Naive thymus-derived CD4-positive, alpha-beta T cell (primary cell): ENCODE data around the gene PRRC2C. TPM values are rescaled to one million over a fixed set of nuclear protein-coding genes. Genes with fewer than 3 reads are reported as not detected.
"Not testable (repeated sequence)": the region's sequence is repeated elsewhere in the genome, so short reads cannot be mapped to it uniquely, and the experiment has no call there.

Experiments
- ATAC-seq: fragments of 150-1000 bp; cut with Tn5 transposase; 2 replicates; pipeline ENCODE4 v1.10.0; 2021; ENCODE audit warnings: mild to moderate bottlenecking, moderate library complexity
- CTCF ChIA-PET: fragments of 350-600 bp; sonication (Branson Sonifier 250); formaldehyde crosslinking; loops from one replicate; lab custom pipeline; 2021; ENCODE audit warnings: antibody characterized with exemption; lab: Charles Lee
- POLR2A ChIA-PET: fragments of 350-600 bp; sonication (Branson Sonifier 250); formaldehyde crosslinking; loops from one replicate; lab custom pipeline; 2021; ENCODE audit warnings: antibody characterized with exemption, inconsistent platforms; lab: Charles Lee
- DNase-seq, 9 donors: peaks; one replicate each; pipeline versions ENCODE4 v3.0.0 to v3.0.0-alpha.2; 2020 to 2022; ENCODE audit warnings: mixed read lengths in 1 of 9
- H3K27ac ChIP-seq: one replicate; pipeline ENCODE4 v1.7.0; 2013; ENCODE audit warnings: mild to moderate bottlenecking, low read depth, low read length, moderate library complexity
- H3K27me3 ChIP-seq, 2 donors: one replicate each; pipeline ENCODE4 v1.7.0; 2013; ENCODE audit warnings: low read length in 2 of 2, mild to moderate bottlenecking in 2 of 2, moderate library complexity in 2 of 2; ENCODE audit not compliant: control insufficient read depth in 2 of 2, insufficient read depth in 2 of 2
- H3K36me3 ChIP-seq, 3 experiments: 1 replicate in 2 of 3; 2 replicates in 1 of 3; pipeline ENCODE4 v1.7.0; 2013; ENCODE audit warnings: low read length in 3 of 3, mild to moderate bottlenecking in 3 of 3, moderate library complexity in 1 of 3; ENCODE audit not compliant: insufficient read depth in 3 of 3, control insufficient read depth in 2 of 3
- H3K4me1 ChIP-seq, 2 donors: one replicate each; pipeline ENCODE4 v1.7.0; 2013; ENCODE audit warnings: low read length in 2 of 2, mild to moderate bottlenecking in 2 of 2, moderate library complexity in 1 of 2; ENCODE audit not compliant: control insufficient read depth in 2 of 2, insufficient read depth in 2 of 2
- H3K4me3 ChIP-seq: 2 replicates; pipeline ENCODE4 v1.7.0; 2013; ENCODE audit warnings: mild to moderate bottlenecking, low read length
- H3K9me3 ChIP-seq, 3 experiments: 1 replicate in 2 of 3; 2 replicates in 1 of 3; pipeline ENCODE4 v1.7.0; 2013; ENCODE audit warnings: low read length in 3 of 3; ENCODE audit not compliant: control insufficient read depth in 2 of 3
- H3K27ac Mint-ChIP-seq, 9 donors: one replicate each; pipeline ENCODE4 v1.8.0; 2020 to 2022; ENCODE audit warnings: mixed read lengths in 9 of 9, mild to moderate bottlenecking in 8 of 9, moderate library complexity in 5 of 9, inconsistent platforms in 2 of 9
- H3K27me3 Mint-ChIP-seq, 5 donors: one replicate each; pipeline ENCODE4 v1.8.0; 2021 to 2022; ENCODE audit warnings: mixed read lengths in 5 of 5, mild to moderate bottlenecking in 1 of 5
- H3K36me3 Mint-ChIP-seq, 5 donors: one replicate each; pipeline ENCODE4 v1.8.0; 2020 to 2022; ENCODE audit warnings: mixed read lengths in 5 of 5, mild to moderate bottlenecking in 3 of 5, inconsistent platforms in 1 of 5
- H3K4me1 Mint-ChIP-seq, 7 donors: one replicate each; pipeline ENCODE4 v1.8.0; 2020 to 2022; ENCODE audit warnings: mixed read lengths in 7 of 7, mild to moderate bottlenecking in 3 of 7, inconsistent platforms in 1 of 7
- H3K4me3 Mint-ChIP-seq, 10 donors: one replicate each; pipeline ENCODE4 v1.8.0; 2020 to 2022; ENCODE audit warnings: mild to moderate bottlenecking in 10 of 10, mixed read lengths in 10 of 10, moderate library complexity in 6 of 10, inconsistent platforms in 2 of 10
- H3K9me3 Mint-ChIP-seq, 11 donors: one replicate each; pipeline ENCODE4 v1.8.0; 2020 to 2022; ENCODE audit warnings: mixed read lengths in 11 of 11, mild to moderate bottlenecking in 4 of 11, inconsistent platforms in 1 of 11, moderate library complexity in 1 of 11
- intact Hi-C, 2 donors: fragments of 100-400 bp; cut with micrococcal nuclease; formaldehyde crosslinking; loops; one replicate each; pipeline ENCODE4 v1.15.1; 2023
- polyA plus RNA-seq, 2 donors: library from polyadenylated mRNA; unstranded; fragments of 300-500 nt; fragmentation: Illumina TruSeq; gene quantifications; one replicate each; pipeline ENCODE4 v1.2.3, GENCODE V29; 2021
- total RNA-seq, 6 experiments: library from RNA in 5 of 6; stranded (reverse) in 5 of 6; gene quantifications; 1 replicate in 5 of 6; 2 replicates in 1 of 6; pipeline ENCODE4 v1.2.3 and lab custom pipeline; 2021 to 2026

The PRRC2C gene
- total and polyA plus RNA-seq, 7 experiments from 2014 or later, result 45.2 to 341 (median 285) TPM

GRCh38 chr1:171550050-171550449 is 64.7 kb downstream of the PRRC2C start:
- H3K36me3 Mint-ChIP-seq, result peaks cover 16 to 80% (median 63%) of the 10 kb centered on the region in 5 donors
- Histone ChIP-seq H3K27ac (no peak overlapping the region), H3K4me1 (no peaks in the 10 kb centered on the region), H3K4me3 (no peak overlapping the region), H3K27me3 (no peaks in the 10 kb centered on the region), H3K9me3 (no peaks in the 10 kb centered on the region), H3K36me3 (peaks cover 10 to 48% (median 12%) of the 10 kb centered on the region in 3 experiments)
- CTCF ChIA-PET, result no interaction called here
- ATAC-seq, result no peak
- peaks cover 0 to 4% (median 0%) of the 10 kb centered on the region in 11 donors for H3K9me3 Mint-ChIP-seq
- H3K4me1 Mint-ChIP-seq, result peaks cover 6 to 40% (median 33%) of the 10 kb centered on the region in 7 donors
- H3K4me3 Mint-ChIP-seq, result no peak overlapping the region
- no peaks in the 10 kb centered on the region for H3K27me3 Mint-ChIP-seq
- no peak for DNase-seq
- POLR2A ChIA-PET, result no interaction called here
- no peak overlapping the region for H3K27ac Mint-ChIP-seq
- intact Hi-C loops, result no loop called here

GRCh38 chr1:171550598-171551100 is 65.3 kb downstream of the PRRC2C start:
- H3K9me3 Mint-ChIP-seq, H3K27me3 Mint-ChIP-seq, ATAC-seq, H3K4me1 ChIP-seq, intact Hi-C loops, H3K4me3 Mint-ChIP-seq, H3K27ac ChIP-seq, H3K9me3 ChIP-seq, DNase-seq, CTCF ChIA-PET, H3K4me3 ChIP-seq, POLR2A ChIA-PET, H3K27me3 ChIP-seq: not testable (repeated sequence)
- Mint-ChIP-seq H3K36me3 (peaks cover 22 to 82% (median 67%) of the 10 kb centered on the region in 5 donors), H3K27ac (peak overlapping the region in 1 of 9 donors; percentile 28), H3K4me1 (peaks cover 6 to 43% (median 34%) of the 10 kb centered on the region in 7 donors)
- H3K36me3 ChIP-seq, result peaks cover 8 to 49% (median 10%) of the 10 kb centered on the region in 3 experiments

- DNase-seq, result not testable (repeated sequence)
- H3K4me3 Mint-ChIP-seq, result peak overlapping the region in 1 of 10 donors; percentile 19
Observed at GRCh38 chr1:171553960-171554359, 68.6 kb downstream of the PRRC2C start.

GRCh38 chr1:171563675-171564074 is 78.3 kb downstream of the PRRC2C start:
- Mint-ChIP-seq H3K4me1 (peaks cover 0 to 7% (median 0%) of the 10 kb centered on the region in 7 donors), H3K36me3 (peaks cover 11 to 46% (median 30%) of the 10 kb centered on the region in 5 donors), H3K9me3 (peaks cover 0 to 2% (median 0%) of the 10 kb centered on the region in 11 donors), H3K27me3 (no peaks in the 10 kb centered on the region), H3K27ac (no peak overlapping the region), H3K4me3 (no peak overlapping the region)
- no peaks in the 10 kb centered on the region for H3K4me1 ChIP-seq
- DNase-seq (no peak), ATAC-seq (no peak)
- ChIA-PET CTCF (no interaction called here), POLR2A (no interaction called here)
- no peak overlapping the region for H3K4me3 ChIP-seq
- H3K9me3 ChIP-seq, result no peaks in the 10 kb centered on the region
- H3K27ac ChIP-seq, result no peak overlapping the region
- H3K36me3 ChIP-seq, result peaks cover 29 to 92% (median 44%) of the 10 kb centered on the region in 3 experiments
- H3K27me3 ChIP-seq, result no peaks in the 10 kb centered on the region
- intact Hi-C loops, result loop anchor here in 1 of 2 donors (2.0 to 5.0 kb wide), 2 partner anchors 37 to 76 kb away; partner anchors contain the start of gene PRRC2C

More at GRCh38 chr1:171553960-171554359, 68.6 kb downstream of the PRRC2C start:
- H3K36me3 Mint-ChIP-seq, result peaks cover 35 to 100% (median 82%) of the 10 kb centered on the region in 5 donors
- H3K27me3 ChIP-seq, H3K9me3 ChIP-seq, intact Hi-C loops, ATAC-seq, POLR2A ChIA-PET, H3K9me3 Mint-ChIP-seq, H3K27ac ChIP-seq, CTCF ChIA-PET, H3K4me1 ChIP-seq, H3K4me3 ChIP-seq, H3K27me3 Mint-ChIP-seq: not testable (repeated sequence)
- H3K27ac Mint-ChIP-seq, result peak overlapping the region in 6 of 9 donors; percentile 3 to 84 (median 62)
- peaks cover 6 to 39% (median 35%) of the 10 kb centered on the region in 7 donors for H3K4me1 Mint-ChIP-seq
- peaks cover 6 to 57% (median 9%) of the 10 kb centered on the region in 3 experiments for H3K36me3 ChIP-seq

GRCh38 chr1:171566467-171566866 is 81.1 kb downstream of the PRRC2C start:
- Mint-ChIP-seq H3K27ac (peak overlapping the region in 1 of 9 donors; percentile 65), H3K4me3 (no peak overlapping the region), H3K9me3 (peaks cover 0 to 1% (median 0%) of the 10 kb centered on the region in 11 donors), H3K36me3 (peaks cover 8 to 35% (median 19%) of the 10 kb centered on the region in 5 donors), H3K27me3 (no peaks in the 10 kb centered on the region), H3K4me1 (peaks cover 0 to 10% (median 3%) of the 10 kb centered on the region in 7 donors)
- POLR2A ChIA-PET, result no interaction called here
- intact Hi-C loops, result no loop called here
- H3K9me3 ChIP-seq, result no peaks in the 10 kb centered on the region
- no peaks in the 10 kb centered on the region for H3K27me3 ChIP-seq
- CTCF ChIA-PET, result no interaction called here
- DNase-seq (no peak), ATAC-seq (no peak)
- no peaks in the 10 kb centered on the region for H3K4me1 ChIP-seq
- no peak overlapping the region for H3K4me3 ChIP-seq
- peaks cover 18 to 86% (median 37%) of the 10 kb centered on the region in 3 experiments for H3K36me3 ChIP-seq
- no peak overlapping the region for H3K27ac ChIP-seq

- H3K4me3 Mint-ChIP-seq, result no peak overlapping the region
- no peaks in the 10 kb centered on the region for H3K27me3 Mint-ChIP-seq
- intact Hi-C loops, result loop anchor here (5.0 kb wide), 1 partner anchor 33 kb away; no protein-coding TSS in a partner anchor
- peaks cover 27 to 74% (median 49%) of the 10 kb centered on the region in 3 experiments for H3K36me3 ChIP-seq
- peaks cover 0 to 11% (median 7%) of the 10 kb centered on the region in 7 donors for H3K4me1 Mint-ChIP-seq
- H3K9me3 Mint-ChIP-seq, result peaks cover 0 to 1% (median 0%) of the 10 kb centered on the region in 11 donors
- H3K36me3 Mint-ChIP-seq, result peaks cover 8 to 46% (median 25%) of the 10 kb centered on the region in 5 donors
- H3K4me3 ChIP-seq, result no peak overlapping the region
- H3K27ac Mint-ChIP-seq, result peak overlapping the region in 3 of 9 donors; percentile 9 to 63 (median 52)
- ChIA-PET CTCF (no interaction called here), POLR2A (no interaction called here)
- no peak for ATAC-seq
- no peaks in the 10 kb centered on the region for H3K9me3 ChIP-seq
- H3K4me1 ChIP-seq, result no peaks in the 10 kb centered on the region
- no peaks in the 10 kb centered on the region for H3K27me3 ChIP-seq
- no peak for DNase-seq
- H3K27ac ChIP-seq, result no peak overlapping the region
Observed at GRCh38 chr1:171570295-171570694, 85.0 kb downstream of the PRRC2C start.
